ENCODE data around the gene CXADR.

CXADR gene

GRCh38 chr21:17539743-17540341 lies 27.0 kb downstream of the CXADR start:
- DNase-seq: no peak

GRCh38 chr21:17540530-17540929 lies 27.7 kb downstream of the CXADR start:
- no peak for DNase-seq

- no peak for DNase-seq
Measured at GRCh38 chr21:17542371-17543011, 29.6 kb downstream of the CXADR start.

GRCh38 chr21:17545007-17545406 lies 32.2 kb downstream of the CXADR start:
- DNase-seq: no peak

- no peak for DNase-seq
Measured at GRCh38 chr21:17548262-17548661, 35.4 kb downstream of the CXADR start.

GRCh38 chr21:17550671-17551308 lies 37.9 kb downstream of the CXADR start:
- no peak for DNase-seq

- no peak for DNase-seq
Measured at GRCh38 chr21:17552410-17552809, 39.6 kb downstream of the CXADR start.

GRCh38 chr21:17554120-17554519 lies 41.3 kb downstream of the CXADR start:
- no peak for DNase-seq

GRCh38 chr21:17554679-17555465 lies 42.0 kb downstream of the CXADR start:
- no peak for DNase-seq

GRCh38 chr21:17560377-17561025 lies 47.7 kb downstream of the CXADR start:
- no peak for DNase-seq

GRCh38 chr21:17570786-17571185 lies 57.9 kb downstream of the CXADR start:
- DNase-seq: no peak

GRCh38 chr21:17572431-17572830 lies 59.6 kb downstream of the CXADR start:
- no peak for DNase-seq

- DNase-seq: no peak
Measured at GRCh38 chr21:17575076-17575475, 62.2 kb downstream of the CXADR start.

GRCh38 chr21:17576080-17576835 lies 63.4 kb downstream of the CXADR start:
- DNase-seq: no peak

- no peak for DNase-seq
Measured at GRCh38 chr21:17577701-17578100, 64.9 kb downstream of the CXADR start.

GRCh38 chr21:17578162-17578561 lies 65.3 kb downstream of the CXADR start:
- no peak for DNase-seq

GRCh38 chr21:17578876-17579275 lies 66.0 kb downstream of the CXADR start:
- no peak for DNase-seq

GRCh38 chr21:17580319-17580718 lies 67.5 kb downstream of the CXADR start:
- DNase-seq: no peak

GRCh38 chr21:17583898-17584297 lies 71.1 kb downstream of the CXADR start:
- no peak for DNase-seq

GRCh38 chr21:17585875-17586450 lies 73.1 kb downstream of the CXADR start:
- DNase-seq: no peak

- no peak for DNase-seq
Measured at GRCh38 chr21:17590430-17590829, 77.6 kb downstream of the CXADR start.

All from right kidney (tissue), 1 donor.